Measurements from ENCODE around the gene CX3CR1.

GRCh38 chr3:39284457-39284881 is 4.6 kb upstream of the CX3CR1 start:
- TF ChIP-seq CTCF (IDR thresholded peaks at IDR 0.05) (no peak), POLR2A (IDR thresholded peaks at IDR 0.05) (no peak)

Measured in ovary (tissue), 3 donors.